Kasumi-1 (cell line): Measurements from ENCODE around the gene CCDC85C.
A peak's percentile ranks its signal among the peaks of the same experiment; 100 is the strongest.

ENCODE experiments used
- DNase-seq, 2 experiments: peaks; one replicate each; lab custom pipeline; 2025; lab: John Stamatoyannopoulos, UW

Gene CCDC85C

GRCh38 chr14:99522025-99522401 is 82.0 kb downstream of the CCDC85C start:
- DNase-seq, result no peak

DNA sequence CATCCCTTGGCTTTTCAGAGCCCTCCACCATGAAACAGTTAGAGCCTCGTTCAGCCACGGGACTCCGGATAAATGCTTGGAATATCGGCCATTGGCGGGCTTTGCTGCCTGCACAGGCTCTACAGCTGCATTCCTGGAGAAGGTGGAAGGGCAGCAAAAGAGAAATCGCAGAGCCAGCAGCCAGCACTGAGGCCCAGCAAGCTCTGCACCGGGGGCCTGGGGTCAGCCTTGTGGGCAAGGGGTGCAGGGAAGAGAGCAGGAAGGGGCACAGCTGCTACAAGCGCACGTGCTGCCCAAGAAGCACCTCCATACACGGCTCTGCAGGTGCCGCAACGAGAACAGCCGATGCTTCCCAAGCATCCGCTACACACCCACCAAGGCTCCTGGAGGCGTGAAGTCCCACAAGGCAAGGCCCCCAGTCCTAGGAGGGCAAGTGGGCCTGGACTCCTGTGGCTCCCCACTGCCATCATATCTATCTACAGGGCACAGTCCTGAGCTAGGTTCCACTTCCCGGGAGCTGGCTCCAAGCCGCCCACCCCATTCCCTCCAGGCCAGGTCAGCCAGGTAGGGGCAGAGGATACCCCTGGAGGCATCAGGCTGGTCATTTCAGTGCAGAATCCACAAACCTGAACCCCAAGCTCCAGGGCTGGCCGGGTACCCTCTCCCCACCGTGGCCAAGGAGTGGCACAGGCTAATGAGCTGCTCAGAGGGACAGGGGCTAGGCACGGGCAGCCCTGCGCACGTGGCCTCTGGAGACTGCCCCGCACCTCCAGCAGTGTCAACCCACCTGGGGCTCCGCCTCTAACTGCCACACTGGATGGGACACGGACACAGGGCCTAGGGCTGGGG is 82.6 kb downstream of the CCDC85C start:
- no peak for DNase-seq

GRCh38 chr14:99520571-99521081 is 83.4 kb downstream of the CCDC85C start:
- DNase-seq, result no peak

DNA sequence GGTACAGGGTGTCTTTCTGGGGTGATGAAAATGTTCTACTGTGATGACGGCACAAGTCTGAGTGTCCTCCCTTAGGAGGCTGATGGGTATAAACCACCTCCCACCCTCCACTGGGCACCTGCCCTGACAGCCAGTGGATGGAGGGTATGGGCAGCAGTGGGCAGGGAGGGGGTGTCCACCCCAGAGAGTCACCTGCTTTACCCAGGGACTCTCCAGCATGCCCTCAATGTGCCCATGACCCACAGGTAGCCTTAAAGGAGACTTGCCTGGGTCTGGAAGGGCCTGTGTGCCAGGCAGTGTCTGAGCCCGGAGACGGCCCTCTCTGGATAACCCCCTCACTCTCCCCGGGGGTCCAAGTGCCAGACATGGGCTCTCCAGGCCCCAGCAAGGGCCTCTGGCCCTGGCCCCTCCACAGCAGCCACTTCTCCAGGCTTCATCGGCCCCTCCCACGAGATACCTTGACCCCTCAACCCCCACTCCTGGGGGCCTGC is 84.0 kb downstream of the CCDC85C start:
- no peak for DNase-seq

DNA sequence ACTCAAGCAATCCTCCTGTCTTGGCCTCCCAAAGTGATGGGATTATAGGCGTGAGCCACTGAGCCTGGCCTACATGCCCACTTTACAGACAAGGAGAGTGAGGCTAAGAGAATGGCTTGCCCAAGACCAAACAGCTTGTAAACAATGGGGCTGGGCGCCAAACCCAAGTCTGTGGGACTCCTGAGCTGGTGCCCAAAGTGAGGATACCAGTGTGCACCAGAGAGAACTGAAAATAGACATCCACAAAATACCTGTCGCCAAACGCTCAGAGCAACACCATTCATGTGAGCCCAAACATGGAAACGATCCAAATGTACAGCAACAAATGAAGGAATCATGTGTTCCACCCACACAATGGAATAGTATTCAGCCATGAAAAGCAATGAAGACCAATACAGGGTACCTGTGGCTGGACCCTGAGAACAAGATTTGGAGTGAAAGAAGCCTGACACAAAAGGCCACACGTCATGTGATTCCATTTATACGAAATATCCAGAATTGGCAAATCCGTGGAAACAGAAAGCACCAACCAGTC is 84.6 kb downstream of the CCDC85C start:
- no peak for DNase-seq

- DNase-seq, result peak; percentile 19 to 24
Observed at GRCh38 chr14:99518441-99519346, 85.3 kb downstream of the CCDC85C start.

GRCh38 chr14:99517643-99518381 is 86.2 kb downstream of the CCDC85C start:
- DNase-seq, result no peak

DNA sequence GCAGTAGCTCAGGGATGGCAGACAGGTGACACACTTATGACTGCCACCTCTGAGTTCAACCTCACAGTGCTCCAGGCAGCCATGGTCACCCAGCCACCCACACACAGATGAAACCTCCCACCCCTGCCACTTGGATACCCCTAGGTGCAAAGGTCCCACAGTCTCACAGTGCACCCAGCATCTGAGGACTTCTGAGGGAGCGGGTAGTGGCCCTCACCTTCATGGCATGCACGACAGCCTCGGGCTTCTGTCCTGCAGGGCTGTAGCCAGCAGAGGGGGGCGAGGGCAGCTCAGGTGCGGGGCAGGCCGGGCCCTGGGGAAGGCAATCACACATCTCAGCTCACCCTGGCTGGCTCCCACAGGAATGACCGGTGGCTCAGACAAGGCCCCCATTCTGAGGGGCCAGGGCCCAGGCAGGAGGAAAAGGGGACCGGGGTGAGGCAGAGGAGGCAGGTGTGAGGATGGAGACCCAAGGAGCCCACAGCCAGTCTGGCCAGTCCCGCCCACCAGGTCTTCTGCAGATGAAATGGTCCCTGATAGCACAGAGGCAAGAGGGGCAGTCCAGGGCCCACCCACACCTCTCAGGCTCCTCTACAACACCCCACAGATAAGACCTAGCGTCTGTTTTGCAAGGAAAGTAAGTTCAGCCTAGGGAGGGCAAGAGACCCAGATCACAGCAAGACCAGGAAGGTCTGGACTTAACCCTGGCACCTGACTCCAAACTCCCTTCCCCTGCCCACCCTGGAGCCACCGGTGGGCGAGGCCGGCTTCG is 87.0 kb downstream of the CCDC85C start:
- no peak for DNase-seq

DNA sequence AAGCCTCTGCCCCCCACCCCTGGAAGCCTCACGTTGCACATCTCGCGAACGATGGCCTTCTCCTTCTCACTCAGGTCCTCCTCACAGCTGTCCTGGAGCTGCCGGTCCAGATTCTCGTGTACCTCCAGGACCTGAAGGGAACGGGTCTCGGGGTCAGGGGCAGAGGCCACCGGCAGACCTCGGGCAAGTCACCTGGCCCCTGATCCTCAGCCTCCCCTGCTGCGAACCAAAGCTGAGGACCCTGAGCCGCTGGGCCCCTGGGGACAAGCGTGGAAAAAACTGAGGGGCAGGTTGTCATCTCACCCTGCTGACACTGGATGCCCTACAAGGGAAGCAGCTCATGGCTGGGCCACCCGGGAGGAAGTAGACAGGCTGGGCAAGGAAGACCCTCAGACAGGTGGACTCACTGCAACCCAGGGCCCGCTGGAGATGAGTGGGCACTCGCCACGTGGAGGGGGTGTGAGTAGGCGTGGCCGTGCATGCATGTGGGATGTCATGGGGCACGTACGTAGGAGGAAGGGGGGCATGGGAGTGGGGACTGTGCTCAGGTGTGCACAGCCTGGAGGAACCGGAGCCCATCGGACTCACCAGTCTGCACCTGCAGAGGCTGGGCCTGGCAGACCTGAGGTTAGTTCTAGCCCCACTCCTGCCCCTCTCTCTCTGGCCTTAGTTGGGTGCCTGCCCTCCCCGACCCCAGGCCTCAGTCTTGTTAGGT is 87.7 kb downstream of the CCDC85C start:
- DNase-seq, result no peak

- DNase-seq, result no peak
Observed at GRCh38 chr14:99515301-99516155, 88.5 kb downstream of the CCDC85C start.

DNA sequence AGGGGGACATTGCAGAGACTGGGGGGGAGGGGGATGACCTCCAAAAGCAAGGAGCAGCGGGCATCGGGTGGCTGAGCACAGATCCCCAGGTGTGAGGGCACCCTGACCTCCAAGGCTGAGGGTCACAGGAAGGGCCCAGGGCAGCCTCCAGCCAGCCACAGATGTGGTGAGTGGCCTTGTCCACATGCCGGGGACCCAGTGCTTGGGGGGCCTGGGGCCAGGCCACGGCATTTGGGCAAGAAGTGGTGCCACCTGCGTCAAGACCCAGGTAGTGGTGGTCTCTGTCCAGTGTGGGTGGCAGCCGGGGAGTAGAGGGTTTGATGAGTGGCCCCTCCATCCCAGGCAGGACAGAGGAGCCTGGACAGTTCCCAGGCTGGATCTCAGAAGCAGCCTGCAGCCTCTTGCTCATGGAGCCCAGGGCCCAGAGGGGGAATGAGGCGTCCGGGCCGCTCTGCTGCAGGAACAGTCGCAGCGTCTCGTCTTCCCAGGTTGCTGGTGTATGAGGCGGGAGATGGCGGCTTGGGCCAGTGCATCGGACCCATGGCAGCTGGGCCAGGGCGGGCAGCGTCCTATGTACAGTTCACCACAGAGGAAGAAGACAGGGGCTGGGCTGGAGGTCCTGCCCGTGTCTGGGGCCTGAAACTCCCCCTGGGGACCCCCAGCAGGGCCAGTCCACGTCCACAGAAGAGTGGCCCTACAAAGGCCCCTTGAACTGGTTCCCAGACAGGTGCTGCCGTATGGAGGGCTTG is 89.3 kb downstream of the CCDC85C start:
- DNase-seq, result no peak

DNA sequence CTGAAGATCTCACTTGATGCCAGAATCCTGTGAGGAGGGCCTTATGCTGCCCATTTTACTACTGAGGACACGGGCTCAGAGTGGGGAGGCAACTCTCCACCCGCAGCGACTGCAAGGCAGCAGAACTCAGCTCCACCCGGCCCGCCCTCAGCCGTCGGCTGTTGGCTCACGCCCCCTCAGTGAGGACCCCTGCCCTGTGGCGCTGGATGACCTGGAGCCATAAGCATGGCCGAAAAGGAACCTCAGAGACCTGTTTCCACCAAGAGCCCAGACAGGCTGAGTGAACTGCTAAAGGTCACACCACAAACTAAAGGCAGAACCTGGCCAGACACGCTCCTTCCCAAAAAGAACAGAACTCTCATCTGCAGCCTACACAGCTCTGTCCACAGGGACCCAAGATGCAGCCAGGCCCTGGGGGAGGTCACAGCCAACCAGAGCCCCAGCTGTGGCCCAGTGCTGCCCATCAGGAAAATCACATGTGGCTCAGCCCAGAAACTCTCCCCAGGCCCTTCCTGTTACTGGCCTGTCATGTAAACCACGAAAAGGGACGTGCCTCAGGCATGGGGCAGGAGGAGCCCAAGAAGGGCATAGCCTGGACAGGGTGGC is 90.0 kb downstream of the CCDC85C start:
- no peak for DNase-seq

DNA sequence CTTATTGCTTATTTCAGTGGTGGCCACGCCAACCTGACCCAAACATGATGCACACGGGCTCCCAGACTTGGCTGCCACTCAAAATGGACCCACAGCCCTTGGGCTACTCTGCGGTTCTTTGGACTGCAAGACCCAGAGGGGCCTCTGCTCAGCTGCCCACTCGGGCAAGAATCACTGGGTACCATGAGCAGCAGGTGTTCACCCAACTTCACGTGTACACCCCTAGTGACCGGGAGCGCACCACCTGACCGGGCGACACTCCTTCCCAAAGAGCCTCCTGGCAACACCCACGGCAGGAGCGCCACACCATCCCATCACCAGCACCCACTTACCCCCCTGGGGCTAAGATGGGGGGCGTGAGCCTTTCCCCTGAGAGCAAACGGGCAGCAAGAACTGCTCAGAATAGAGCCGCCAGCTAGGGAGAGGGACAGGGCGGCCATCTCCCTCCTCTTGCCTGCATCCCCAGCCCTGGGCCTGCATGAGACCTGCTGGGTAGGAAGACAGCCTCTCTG is 90.8 kb downstream of the CCDC85C start:
- DNase-seq, result no peak

- no peak for DNase-seq
Observed at GRCh38 chr14:99512571-99513182, 91.3 kb downstream of the CCDC85C start.

GRCh38 chr14:99512110-99512449 is 91.9 kb downstream of the CCDC85C start:
- DNase-seq, result no peak

DNA sequence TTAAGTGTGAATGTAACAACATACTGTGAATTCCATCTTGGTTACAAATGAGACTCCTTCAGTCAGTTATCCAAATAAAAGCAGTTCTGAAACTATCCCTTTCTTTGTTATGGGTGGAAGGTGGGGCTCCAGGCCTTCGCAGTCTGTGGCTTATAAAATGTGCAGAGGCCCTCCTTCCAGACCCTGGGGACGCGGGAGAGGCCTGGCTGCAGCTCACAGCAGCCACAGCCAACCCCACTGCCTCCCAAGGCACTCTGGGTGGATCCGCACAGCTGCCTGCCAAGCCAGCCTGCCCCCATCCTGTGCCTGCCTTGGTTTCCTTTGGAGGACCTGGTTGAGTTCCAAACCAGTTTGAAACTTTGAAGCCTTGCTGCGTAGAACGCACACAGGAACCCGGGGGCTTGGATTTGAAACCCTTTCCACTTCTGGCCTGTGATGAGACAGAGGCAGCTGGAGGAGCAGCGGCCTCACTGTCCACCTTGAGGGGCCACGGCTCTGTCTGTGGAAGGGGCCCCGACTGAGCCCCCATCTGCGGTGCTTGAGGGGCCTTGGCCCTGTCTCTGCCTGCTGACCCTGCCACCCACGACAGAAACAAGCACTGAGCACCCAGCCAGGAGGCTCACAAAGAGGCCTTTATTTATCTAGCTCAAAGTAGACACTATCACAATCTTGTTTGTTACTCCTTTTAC is 92.4 kb downstream of the CCDC85C start:
- no peak for DNase-seq

DNA sequence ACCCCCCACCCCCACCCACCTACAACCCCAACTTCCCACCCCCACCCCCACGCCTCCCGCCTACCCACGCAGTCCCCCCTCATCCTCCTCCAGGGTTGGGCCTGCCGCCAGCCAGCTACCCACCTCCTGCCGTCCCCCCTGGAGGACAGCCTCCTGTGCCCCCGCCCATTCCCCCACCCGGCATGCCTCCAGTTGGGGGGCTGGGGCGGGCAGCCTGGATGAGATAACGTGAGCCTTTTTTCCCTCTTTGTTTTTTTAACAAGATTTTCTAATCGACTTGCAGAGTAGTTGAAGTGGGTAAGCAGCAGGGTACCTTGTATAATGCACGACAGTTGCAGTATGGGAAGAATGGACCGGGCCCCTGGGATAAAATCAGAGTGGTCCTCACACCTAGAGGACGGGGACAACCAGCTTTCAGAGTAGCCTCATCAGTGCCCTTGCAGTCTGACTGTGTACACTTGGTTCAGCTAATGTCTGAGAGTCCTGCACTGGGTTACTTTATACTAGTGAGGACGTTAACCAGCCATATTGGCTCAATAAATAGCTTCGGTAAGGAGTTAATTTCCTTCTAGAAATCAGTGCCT is 93.4 kb downstream of the CCDC85C start:
- DNase-seq, result no peak
